Transverse colon (tissue), 4 donors: ENCODE data around the gene KRTAP10-3. TPM values are rescaled to one million over a fixed set of nuclear protein-coding genes. Genes with fewer than 3 reads are reported as not detected.

Source experiments
- DNase-seq: peaks from one replicate; pipeline ENCODE4 v3.0.0-alpha.2; 2019
- H3K27ac ChIP-seq, 4 donors: fragments of 200-600 bp; sonication (generic); 2 replicates each; pipeline ENCODE4 v1.5.1; 2016 to 2018; ENCODE audit warnings: inconsistent platforms in 4 of 4
- H3K27me3 ChIP-seq: fragments of 200-600 bp; sonication (generic); 2 replicates; pipeline ENCODE4 v1.5.1; 2017; ENCODE audit warnings: inconsistent platforms
- H3K36me3 ChIP-seq, 4 donors: fragments of 200-600 bp; sonication (generic); 2 replicates each; pipeline ENCODE4 v1.5.1; 2017 to 2019; ENCODE audit warnings: inconsistent platforms in 4 of 4
- H3K4me1 ChIP-seq, 4 donors: fragments of 200-600 bp; sonication (generic); 2 replicates each; pipeline ENCODE4 v1.5.1; 2017 to 2020; ENCODE audit warnings: inconsistent platforms in 4 of 4
- H3K4me3 ChIP-seq, 4 donors: fragments of 200-600 bp; sonication (generic); 1 replicate in 1 of 4; 2 replicates in 3 of 4; pipeline versions ENCODE4 v1.5.1 to v1.6.1; 2017 to 2019; ENCODE audit warnings: inconsistent platforms in 4 of 4
- H3K9me3 ChIP-seq, 2 donors: fragments of 200-600 bp; sonication (generic); 2 replicates each; pipeline ENCODE4 v1.5.1; 2017 to 2019; ENCODE audit warnings: inconsistent platforms in 2 of 2
- EP300 ChIP-seq: sonication (generic); formaldehyde crosslinking; IDR thresholded peaks from one replicate; pipeline ENCODE4 v1.6.1; 2017; ENCODE audit warnings: antibody characterized with exemption, low read depth
- POLR2A ChIP-seq: fragments of 450-650 bp; IDR thresholded peaks from one replicate; pipeline ENCODE4 v1.6.1; 2016; ENCODE audit warnings: antibody characterized with exemption, mild to moderate bottlenecking, moderate library complexity
- POLR2AphosphoS5 ChIP-seq, 3 donors: sonication (generic); formaldehyde crosslinking; IDR thresholded peaks; one replicate each; pipeline ENCODE4 v1.6.1; 2016; ENCODE audit warnings: antibody characterized with exemption in 3 of 3
- WGBS, 2 donors: methylation state at CpG; one replicate each; pipeline ENCODE4 v1.1.5; 2018; ENCODE audit warnings: low coverage in 1 of 2; 5-methylcytosine and 5-hydroxymethylcytosine counted together
- in situ Hi-C, 4 donors: fragments of 200-750 bp; cut with MboI; loops; one replicate each; pipeline versions ENCODE4 v1.15.0 to v1.15.1; 2017; ENCODE audit warnings: low sequenced_read_pairs in 3 of 4, low pct_ligation_motif_present in 1 of 4, low pct_unique_long_range_greater_than_20kb in 1 of 4
- intact Hi-C: fragments of 100-400 bp; cut with DNase I; formaldehyde crosslinking; loops from one replicate; pipeline ENCODE4 v1.15.1; 2023; ENCODE audit warnings: low total_unique reads
- total RNA-seq, 4 donors: library from RNA; depleted of rRNA; stranded (reverse); fragments of >200 nt; gene quantifications; one replicate each; pipeline ENCODE4 v1.1.0, GENCODE V29; 2016
- TF ChIP-seq, protein P1 (sequence below), 5 experiments: fragments of 200-600 bp in 3 of 5; fragments of 450-650 bp in 2 of 5; sonication (generic) in 3 of 5; IDR thresholded peaks; 1 replicate in 2 of 5; 2 replicates in 3 of 5; pipeline ENCODE4 v1.5.1; 2016 to 2017; ENCODE audit warnings: antibody characterized with exemption in 5 of 5, inconsistent platforms in 3 of 5, mild to moderate bottlenecking in 2 of 5, moderate library complexity in 1 of 5

Gene KRTAP10-3
- total RNA-seq, 4 donors from 2014 or later = not detected

DNA sequence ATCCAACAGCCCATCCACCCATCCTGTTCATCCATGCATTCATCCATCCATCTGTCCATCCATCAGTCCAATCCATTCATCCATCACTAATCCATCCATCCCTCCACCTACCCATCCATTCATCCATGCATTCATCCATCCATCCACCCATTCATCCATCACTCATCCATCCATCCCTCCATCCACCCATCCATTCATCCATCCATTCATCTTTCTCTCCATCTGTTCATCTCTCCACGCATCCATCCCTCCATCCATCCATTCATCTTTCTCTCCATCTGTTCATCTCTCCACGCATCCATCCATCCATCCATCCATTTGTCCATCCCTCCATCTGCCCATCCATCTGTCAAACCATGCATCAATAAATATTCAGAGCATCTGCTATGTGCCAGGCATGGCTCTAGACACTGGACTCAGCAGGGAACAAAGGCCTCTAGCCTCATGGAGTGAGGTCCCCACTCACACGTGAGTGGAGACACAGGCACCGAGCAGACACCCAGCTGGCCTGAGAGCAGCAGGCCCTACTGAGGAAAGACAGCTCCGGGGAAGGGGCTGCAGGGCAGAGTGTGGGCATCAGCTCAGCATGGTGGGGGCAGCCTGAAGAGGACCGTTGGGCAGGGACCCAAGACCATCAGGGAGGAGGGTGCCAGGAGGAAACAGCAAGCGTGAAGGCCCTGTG is 28.2 kb downstream of the KRTAP10-3 start:
- no peaks in the 10 kb centered on the region for H3K9me3 ChIP-seq
- no peak overlapping the region for H3K27ac ChIP-seq
- H3K36me3 ChIP-seq = no peaks in the 10 kb centered on the region
- H3K4me1 ChIP-seq = no peaks in the 10 kb centered on the region
- 74 to 83% methylated on average over 1 to 7 of the region's 7 CpGs for WGBS, 2 donors
- TF ChIP-seq POLR2A (no peak), EP300 (no peak), POLR2AphosphoS5 (IDR thresholded peaks at IDR 0.05) (no peak)
- TF ChIP-seq, protein P1, sequence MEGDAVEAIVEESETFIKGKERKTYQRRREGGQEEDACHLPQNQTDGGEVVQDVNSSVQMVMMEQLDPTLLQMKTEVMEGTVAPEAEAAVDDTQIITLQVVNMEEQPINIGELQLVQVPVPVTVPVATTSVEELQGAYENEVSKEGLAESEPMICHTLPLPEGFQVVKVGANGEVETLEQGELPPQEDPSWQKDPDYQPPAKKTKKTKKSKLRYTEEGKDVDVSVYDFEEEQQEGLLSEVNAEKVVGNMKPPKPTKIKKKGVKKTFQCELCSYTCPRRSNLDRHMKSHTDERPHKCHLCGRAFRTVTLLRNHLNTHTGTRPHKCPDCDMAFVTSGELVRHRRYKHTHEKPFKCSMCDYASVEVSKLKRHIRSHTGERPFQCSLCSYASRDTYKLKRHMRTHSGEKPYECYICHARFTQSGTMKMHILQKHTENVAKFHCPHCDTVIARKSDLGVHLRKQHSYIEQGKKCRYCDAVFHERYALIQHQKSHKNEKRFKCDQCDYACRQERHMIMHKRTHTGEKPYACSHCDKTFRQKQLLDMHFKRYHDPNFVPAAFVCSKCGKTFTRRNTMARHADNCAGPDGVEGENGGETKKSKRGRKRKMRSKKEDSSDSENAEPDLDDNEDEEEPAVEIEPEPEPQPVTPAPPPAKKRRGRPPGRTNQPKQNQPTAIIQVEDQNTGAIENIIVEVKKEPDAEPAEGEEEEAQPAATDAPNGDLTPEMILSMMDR (IDR thresholded peaks at IDR 0.05) = no peak
- no peaks in the 10 kb centered on the region for H3K27me3 ChIP-seq
- intact Hi-C loops (no loop called here), in situ Hi-C loops (no loop called here)
- no peak overlapping the region for H3K4me3 ChIP-seq
- no peak for DNase-seq

DNA sequence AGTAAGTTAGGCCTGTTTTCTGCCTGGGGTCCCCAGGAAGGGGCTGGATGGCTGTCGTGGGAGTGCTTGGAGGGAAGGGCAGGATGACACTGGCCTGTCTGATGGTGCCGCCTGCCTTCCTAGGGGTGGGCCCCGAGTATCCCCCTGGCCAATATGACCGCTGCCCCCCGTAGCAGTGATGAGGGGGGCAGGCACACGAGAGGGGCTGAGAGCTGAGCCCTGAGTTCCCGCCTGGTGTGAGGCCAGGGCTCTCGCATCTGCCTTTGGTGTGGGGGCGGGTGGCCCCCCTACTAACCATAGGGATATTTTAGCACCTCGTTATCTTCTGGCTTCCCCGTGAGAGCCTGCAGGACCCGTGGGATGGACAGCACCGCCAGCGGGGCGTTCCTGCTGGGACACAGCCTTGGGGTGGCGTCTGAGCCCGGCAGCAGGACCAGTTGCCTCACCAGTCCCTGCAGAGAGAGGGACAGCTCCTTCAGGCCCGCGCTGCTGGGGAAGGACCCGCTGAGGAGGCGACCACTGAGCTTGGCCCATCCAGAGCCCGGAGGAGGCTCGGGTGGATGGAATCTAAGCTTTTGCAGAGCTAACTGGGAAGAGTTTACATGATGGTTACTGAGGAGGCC is 29.0 kb downstream of the KRTAP10-3 start:
- no peaks in the 10 kb centered on the region for H3K9me3 ChIP-seq
- in situ Hi-C loops (no loop called here), intact Hi-C loops (no loop called here)
- no peak for DNase-seq
- H3K27me3 ChIP-seq = no peaks in the 10 kb centered on the region
- H3K4me3 ChIP-seq = no peak overlapping the region
- no peaks in the 10 kb centered on the region for H3K4me1 ChIP-seq
- WGBS, 2 donors = 48 to 82% methylated on average over 3 to 23 of the region's 23 CpGs
- no peak for TF ChIP-seq EP300
- no peak for TF ChIP-seq POLR2A
- TF ChIP-seq, protein P1 (IDR thresholded peaks at IDR 0.05) = no peak
- no peak for TF ChIP-seq POLR2AphosphoS5 (IDR thresholded peaks at IDR 0.05)
- H3K27ac ChIP-seq = no peak overlapping the region
- no peaks in the 10 kb centered on the region for H3K36me3 ChIP-seq

DNA sequence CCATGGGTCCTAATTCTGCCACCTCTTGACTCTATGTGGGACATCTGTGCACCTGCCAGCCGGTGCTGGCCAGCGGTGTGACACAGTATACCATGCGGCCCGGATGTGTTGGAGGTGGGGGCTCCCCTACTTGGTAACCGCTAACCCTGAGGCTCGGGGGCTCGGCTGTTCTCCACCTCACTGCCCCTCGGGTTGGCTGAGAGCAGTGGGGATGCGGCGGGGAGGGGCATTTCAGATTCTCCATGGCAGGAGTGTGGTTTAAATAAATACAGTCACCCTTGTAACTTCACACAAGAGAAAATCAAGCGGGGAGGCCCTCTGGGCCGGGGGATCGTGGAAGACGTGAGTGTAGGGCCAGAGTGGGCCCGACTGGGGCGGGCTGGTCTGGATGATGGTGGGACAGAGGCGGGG is 29.6 kb downstream of the KRTAP10-3 start:
- H3K4me3 ChIP-seq = no peak overlapping the region
- H3K27me3 ChIP-seq = no peaks in the 10 kb centered on the region
- intact Hi-C loops (no loop called here), in situ Hi-C loops (no loop called here)
- 74 to 88% methylated on average over 6 to 17 of the region's 17 CpGs for WGBS, 2 donors
- no peaks in the 10 kb centered on the region for H3K36me3 ChIP-seq
- H3K27ac ChIP-seq = no peak overlapping the region
- no peaks in the 10 kb centered on the region for H3K4me1 ChIP-seq
- peak; percentile 2 for DNase-seq
- no peaks in the 10 kb centered on the region for H3K9me3 ChIP-seq
- TF ChIP-seq POLR2A (no peak), EP300 (no peak), POLR2AphosphoS5 (IDR thresholded peaks at IDR 0.05) (no peak)
- TF ChIP-seq, protein P1 (IDR thresholded peaks at IDR 0.05) = no peak

DNA sequence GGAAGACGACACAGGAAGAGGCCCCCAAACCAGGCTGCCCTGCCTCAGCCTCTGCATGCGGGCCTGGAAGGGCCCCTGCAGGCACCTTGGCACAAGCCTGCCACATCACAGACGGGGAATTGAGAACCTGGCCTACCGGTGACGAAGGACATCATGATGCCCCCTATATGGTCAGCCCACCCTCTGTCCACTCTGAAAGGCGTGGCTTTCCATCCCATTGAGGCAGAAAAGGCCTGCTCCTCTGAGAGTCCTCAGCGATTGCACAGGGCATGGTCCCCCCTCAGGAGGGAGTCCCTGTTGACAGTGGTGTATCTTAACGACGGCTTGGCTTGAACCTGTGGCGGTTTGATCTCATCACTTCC is 30.0 kb downstream of the KRTAP10-3 start:
- Histone ChIP-seq H3K4me3 (no peak overlapping the region), H3K4me1 (no peaks in the 10 kb centered on the region), H3K27ac (no peak overlapping the region), H3K36me3 (no peaks in the 10 kb centered on the region), H3K27me3 (no peaks in the 10 kb centered on the region), H3K9me3 (no peaks in the 10 kb centered on the region)
- DNase-seq = no peak
- no peak for TF ChIP-seq POLR2AphosphoS5 (IDR thresholded peaks at IDR 0.05)
- TF ChIP-seq EP300 = no peak
- TF ChIP-seq, protein P1 (IDR thresholded peaks at IDR 0.05) = no peak
- 80% methylated on average over 10 of the region's 10 CpGs; no CpG with 5 or more reads in 1 of the 2 donors for WGBS, 2 donors
- in situ Hi-C loops = no loop called here
- intact Hi-C loops = no loop called here
